HEK293 (cell line): Measurements from ENCODE around the gene MRPL32.

Source experiments
- CTCF ChIP-seq: fragments of 450-650 bp; formaldehyde crosslinking; IDR thresholded peaks from 2 replicates; pipeline ENCODE4 v1.5.1; 2016; ENCODE audit warnings: missing biosample characterization, missing genetic modification characterization
- SP2 ChIP-seq: fragments of 450-650 bp; formaldehyde crosslinking; IDR thresholded peaks from 2 replicates; pipeline ENCODE4 v1.5.1; 2016; ENCODE audit warnings: missing biosample characterization, missing genetic modification characterization
- WT1 ChIP-seq: fragments of 450-650 bp; formaldehyde crosslinking; IDR thresholded peaks from 2 replicates; pipeline ENCODE4 v1.5.1; 2016; ENCODE audit warnings: missing biosample characterization, missing genetic modification characterization
- ZBTB17 ChIP-seq: fragments of 450-650 bp; formaldehyde crosslinking; IDR thresholded peaks from 2 replicates; pipeline ENCODE4 v1.5.1; 2016; ENCODE audit warnings: missing biosample characterization, missing genetic modification characterization
- ZNF747 ChIP-seq: fragments of 450-650 bp; formaldehyde crosslinking; IDR thresholded peaks from 2 replicates; pipeline ENCODE4 v1.5.1; 2016; ENCODE audit warnings: missing biosample characterization, missing genetic modification characterization

- no peak for TF ChIP-seq ZNF747 (tag by site-specific recombination)
- no peak for TF ChIP-seq ZBTB17 (tag by site-specific recombination)
- TF ChIP-seq SP2 (tag by site-specific recombination), result no peak
- no peak for TF ChIP-seq CTCF
- no peak for TF ChIP-seq WT1 (tag by site-specific recombination)
Measured at GRCh38 chr7:42976371-42976770, 44.2 kb downstream of the MRPL32 start.
